Thyroid gland (tissue), 4 donors: ENCODE measurements around the gene HEPH.

ENCODE experiments used
- POLR2A ChIP-seq, 2 donors: fragments of 450-650 bp; IDR thresholded peaks; one replicate each; pipeline ENCODE4 v1.6.1; 2017; ENCODE audit warnings: antibody characterized with exemption in 2 of 2, mild to moderate bottlenecking in 2 of 2, moderate library complexity in 1 of 2
- TF ChIP-seq, protein P1 (sequence below), 6 experiments: fragments of 200-600 bp in 3 of 6; fragments of 450-650 bp in 3 of 6; sonication (generic) in 3 of 6; IDR thresholded peaks; one replicate each; pipeline ENCODE4 v1.5.1; 2016 to 2019; ENCODE audit warnings: antibody characterized with exemption in 6 of 6, mild to moderate bottlenecking in 2 of 6, inconsistent platforms in 1 of 6, moderate library complexity in 1 of 6

GRCh38 chrX:66164931-66165330 lies 884 bp downstream of the HEPH start:
- TF ChIP-seq, protein P1, sequence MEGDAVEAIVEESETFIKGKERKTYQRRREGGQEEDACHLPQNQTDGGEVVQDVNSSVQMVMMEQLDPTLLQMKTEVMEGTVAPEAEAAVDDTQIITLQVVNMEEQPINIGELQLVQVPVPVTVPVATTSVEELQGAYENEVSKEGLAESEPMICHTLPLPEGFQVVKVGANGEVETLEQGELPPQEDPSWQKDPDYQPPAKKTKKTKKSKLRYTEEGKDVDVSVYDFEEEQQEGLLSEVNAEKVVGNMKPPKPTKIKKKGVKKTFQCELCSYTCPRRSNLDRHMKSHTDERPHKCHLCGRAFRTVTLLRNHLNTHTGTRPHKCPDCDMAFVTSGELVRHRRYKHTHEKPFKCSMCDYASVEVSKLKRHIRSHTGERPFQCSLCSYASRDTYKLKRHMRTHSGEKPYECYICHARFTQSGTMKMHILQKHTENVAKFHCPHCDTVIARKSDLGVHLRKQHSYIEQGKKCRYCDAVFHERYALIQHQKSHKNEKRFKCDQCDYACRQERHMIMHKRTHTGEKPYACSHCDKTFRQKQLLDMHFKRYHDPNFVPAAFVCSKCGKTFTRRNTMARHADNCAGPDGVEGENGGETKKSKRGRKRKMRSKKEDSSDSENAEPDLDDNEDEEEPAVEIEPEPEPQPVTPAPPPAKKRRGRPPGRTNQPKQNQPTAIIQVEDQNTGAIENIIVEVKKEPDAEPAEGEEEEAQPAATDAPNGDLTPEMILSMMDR (IDR thresholded peaks at IDR 0.05), result no peak
- no peak for TF ChIP-seq POLR2A (IDR thresholded peaks at IDR 0.05)
